Upper lobe of left lung (tissue), 6 donors: ENCODE measurements around the gene NACC2. TPM values are rescaled to one million over a fixed set of nuclear protein-coding genes. Genes with fewer than 3 reads are reported as not detected.

Experiments
- ATAC-seq, 2 donors: fragments of 200-7000 bp; cut with Tn5 transposase; one replicate each; pipeline ENCODE4 v1.9.1; 2022; ENCODE audit warnings: mild to moderate bottlenecking in 2 of 2, moderate library complexity in 2 of 2; ENCODE audit not compliant: low FRiP score in 2 of 2
- DNase-seq, 2 donors: peaks; one replicate each; pipeline ENCODE4 v3.0.0-alpha.2; 2019 to 2020
- H3K27ac ChIP-seq, 4 donors: fragments of 200-600 bp; sonication (generic); one replicate each; pipeline ENCODE4 v1.5.1; 2016 to 2019
- H3K27me3 ChIP-seq, 4 donors: fragments of 200-600 bp; sonication (generic); one replicate each; pipeline ENCODE4 v1.5.1; 2017 to 2019
- H3K36me3 ChIP-seq, 4 donors: fragments of 200-600 bp; sonication (generic); one replicate each; pipeline ENCODE4 v1.5.1; 2016 to 2019
- H3K4me1 ChIP-seq, 4 donors: fragments of 200-600 bp; sonication (generic); one replicate each; pipeline ENCODE4 v1.5.1; 2018 to 2019
- H3K4me3 ChIP-seq, 4 donors: fragments of 200-600 bp; sonication (generic); one replicate each; pipeline ENCODE4 v1.5.1; 2017 to 2019; ENCODE audit warnings: mild to moderate bottlenecking in 2 of 4, moderate library complexity in 1 of 4
- H3K9me3 ChIP-seq, 4 donors: fragments of 200-600 bp; sonication (generic); one replicate each; pipeline ENCODE4 v1.5.1; 2018 to 2019
- EP300 ChIP-seq, 4 donors: sonication (generic); formaldehyde crosslinking; IDR thresholded peaks; one replicate each; pipeline ENCODE4 v1.5.1; 2017; ENCODE audit warnings: antibody characterized with exemption in 4 of 4, control low read depth in 2 of 4
- POLR2A ChIP-seq, 4 donors: fragments of 450-650 bp; IDR thresholded peaks; one replicate each; pipeline ENCODE4 v1.5.1; 2016 to 2017; ENCODE audit warnings: antibody characterized with exemption in 4 of 4, mild to moderate bottlenecking in 2 of 4
- POLR2AphosphoS5 ChIP-seq, 2 donors: sonication (generic); formaldehyde crosslinking; IDR thresholded peaks; one replicate each; pipeline ENCODE4 v1.5.1; 2017; ENCODE audit warnings: antibody characterized with exemption in 2 of 2
- WGBS, 2 donors: methylation state at CpG; one replicate each; pipeline ENCODE4 v1.1.5; 2017 to 2018; 5-methylcytosine and 5-hydroxymethylcytosine counted together
- total RNA-seq, 6 donors: library from RNA; depleted of rRNA in 4 of 6; stranded (reverse); fragments of >200 nt in 4 of 6; gene quantifications; one replicate each; pipeline versions ENCODE4 v1.1.0 to v1.2.1, GENCODE V29; 2016 to 2021
- TF ChIP-seq, protein P1 (sequence below), 6 experiments: fragments of 450-650 bp in 4 of 6; fragments of 200-600 bp in 2 of 6; sonication (generic) in 2 of 6; IDR thresholded peaks; one replicate each; pipeline ENCODE4 v1.5.1; 2016 to 2019; ENCODE audit warnings: antibody characterized with exemption in 6 of 6
- donor health status: DM: no; HTN: no; CAD: no; lungs with moderate emphysema.
- donor health status: DM: no; HTN: yes; CAD: no; lungs with severe emphysema.

Gene NACC2
- total RNA-seq, 6 donors from 2014 or later: 16.8 to 38.4 (median 31.3) TPM

GRCh38 chr9:136054798-136055714, 40.0 kb downstream of the NACC2 start:
- ATAC-seq (no peak), DNase-seq (no peak)
- H3K9me3 ChIP-seq: no peaks in the 10 kb centered on the region
- 91 to 92% methylated on average over 14 to 18 of the region's 18 CpGs for WGBS, 2 donors
- TF ChIP-seq, protein P1, sequence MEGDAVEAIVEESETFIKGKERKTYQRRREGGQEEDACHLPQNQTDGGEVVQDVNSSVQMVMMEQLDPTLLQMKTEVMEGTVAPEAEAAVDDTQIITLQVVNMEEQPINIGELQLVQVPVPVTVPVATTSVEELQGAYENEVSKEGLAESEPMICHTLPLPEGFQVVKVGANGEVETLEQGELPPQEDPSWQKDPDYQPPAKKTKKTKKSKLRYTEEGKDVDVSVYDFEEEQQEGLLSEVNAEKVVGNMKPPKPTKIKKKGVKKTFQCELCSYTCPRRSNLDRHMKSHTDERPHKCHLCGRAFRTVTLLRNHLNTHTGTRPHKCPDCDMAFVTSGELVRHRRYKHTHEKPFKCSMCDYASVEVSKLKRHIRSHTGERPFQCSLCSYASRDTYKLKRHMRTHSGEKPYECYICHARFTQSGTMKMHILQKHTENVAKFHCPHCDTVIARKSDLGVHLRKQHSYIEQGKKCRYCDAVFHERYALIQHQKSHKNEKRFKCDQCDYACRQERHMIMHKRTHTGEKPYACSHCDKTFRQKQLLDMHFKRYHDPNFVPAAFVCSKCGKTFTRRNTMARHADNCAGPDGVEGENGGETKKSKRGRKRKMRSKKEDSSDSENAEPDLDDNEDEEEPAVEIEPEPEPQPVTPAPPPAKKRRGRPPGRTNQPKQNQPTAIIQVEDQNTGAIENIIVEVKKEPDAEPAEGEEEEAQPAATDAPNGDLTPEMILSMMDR (IDR thresholded peaks at IDR 0.05): no peak
- no peak for TF ChIP-seq POLR2A (IDR thresholded peaks at IDR 0.05)
- no peak for TF ChIP-seq POLR2AphosphoS5 (IDR thresholded peaks at IDR 0.05)
- no peaks in the 10 kb centered on the region for H3K27me3 ChIP-seq
- no peak overlapping the region for H3K27ac ChIP-seq
- H3K4me1 ChIP-seq: peaks cover 55 to 81% (median 67%) of the 10 kb centered on the region in 4 donors
- H3K36me3 ChIP-seq: peaks cover 0 to 4% (median 1%) of the 10 kb centered on the region in 4 donors
- no peak overlapping the region for H3K4me3 ChIP-seq

DNA sequence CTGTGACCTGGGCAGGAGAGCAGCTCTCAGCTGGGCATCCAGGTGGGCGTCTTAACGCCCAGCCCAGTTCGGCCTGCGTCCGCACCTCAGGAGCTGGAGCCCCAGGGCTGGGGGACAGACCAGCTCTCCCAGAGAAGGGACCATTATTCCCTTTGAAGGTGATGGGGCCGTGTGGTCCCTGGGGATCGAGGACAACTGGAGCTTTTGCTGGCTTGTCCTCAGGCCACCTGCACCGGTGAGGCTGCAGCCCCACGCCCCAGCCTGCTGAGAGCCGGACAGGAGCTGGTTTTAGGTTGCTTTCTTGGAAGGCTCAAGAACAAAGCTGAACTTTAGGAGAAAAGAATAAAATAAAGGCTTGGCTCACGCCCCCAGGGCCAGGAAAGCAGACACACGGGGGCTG, 40.9 kb downstream of the NACC2 start:
- TF ChIP-seq POLR2A (IDR thresholded peaks at IDR 0.05) (no peak), EP300 (IDR thresholded peaks at IDR 0.05) (no peak), POLR2AphosphoS5 (IDR thresholded peaks at IDR 0.05) (no peak)
- TF ChIP-seq, protein P1 (IDR thresholded peaks at IDR 0.05): no peak
- Histone ChIP-seq H3K9me3 (no peaks in the 10 kb centered on the region), H3K36me3 (peaks cover 4 to 13% (median 9%) of the 10 kb centered on the region in 4 donors), H3K27ac (peak overlapping the region in 1 of 4 donors; percentile 88), H3K4me1 (peaks cover 47 to 80% (median 61%) of the 10 kb centered on the region in 4 donors), H3K27me3 (no peaks in the 10 kb centered on the region), H3K4me3 (no peak overlapping the region)
- ATAC-seq: no peak
- DNase-seq: peak in 1 of 2 donors; percentile 67
- 96% methylated on average over 10 to 12 of the region's 12 CpGs for WGBS, 2 donors

- no peak for DNase-seq
- Histone ChIP-seq H3K9me3 (no peaks in the 10 kb centered on the region), H3K27ac (peak overlapping the region in 3 of 4 donors; percentile 65 to 88 (median 77)), H3K27me3 (no peaks in the 10 kb centered on the region), H3K4me3 (no peak overlapping the region), H3K4me1 (peaks cover 47 to 81% (median 59%) of the 10 kb centered on the region in 4 donors), H3K36me3 (peaks cover 4 to 17% (median 11%) of the 10 kb centered on the region in 4 donors)
- no peak for ATAC-seq
- WGBS, 2 donors: 76 to 78% methylated on average over 5 to 8 of the region's 8 CpGs
- no peak for TF ChIP-seq EP300 (IDR thresholded peaks at IDR 0.05)
These were observed 41.3 kb downstream of the NACC2 start for GRCh38 chr9:136053757-136054142.

DNA sequence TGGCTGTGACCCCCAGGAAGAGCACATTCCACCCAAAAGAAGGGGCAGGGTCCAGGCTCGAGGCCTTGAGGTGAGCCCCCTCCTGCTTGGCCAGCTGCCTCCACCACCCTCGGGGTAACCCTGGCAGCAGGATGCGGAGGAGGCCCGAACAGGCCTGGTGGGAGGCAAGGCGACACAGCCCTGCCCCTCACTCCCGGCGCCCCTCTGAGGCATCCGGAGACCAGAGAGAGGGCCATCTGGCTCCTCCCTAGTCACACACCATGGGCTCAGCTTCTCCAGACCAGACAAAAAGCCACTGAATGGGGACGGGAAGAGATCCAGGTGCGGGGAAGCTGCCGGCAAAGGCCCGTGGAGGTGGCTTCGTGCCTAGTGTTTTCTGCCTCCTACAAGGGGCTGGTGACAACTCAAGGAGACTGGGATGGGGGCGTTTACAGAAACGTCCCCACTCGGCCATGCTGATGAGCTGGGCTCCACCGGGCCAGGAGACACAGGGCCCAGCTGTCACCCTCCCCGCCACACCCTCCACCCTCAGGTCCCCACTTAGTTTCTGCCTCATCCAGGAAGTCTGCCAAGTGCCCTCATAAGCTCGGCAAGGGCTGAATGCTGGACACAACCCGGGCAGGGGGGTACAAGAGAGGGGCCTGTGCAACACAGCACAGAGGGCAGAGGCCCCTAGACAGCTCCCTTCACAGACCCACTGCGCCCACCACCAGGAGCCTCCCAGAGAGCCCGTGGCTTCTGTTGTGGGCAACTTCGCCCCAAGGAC, 41.9 kb downstream of the NACC2 start:
- TF ChIP-seq, protein P1 (IDR thresholded peaks at IDR 0.05): no peak
- TF ChIP-seq EP300 (IDR thresholded peaks at IDR 0.05) (no peak), POLR2AphosphoS5 (IDR thresholded peaks at IDR 0.05) (no peak), POLR2A (IDR thresholded peaks at IDR 0.05) (no peak)
- 49 to 57% methylated on average over 10 to 22 of the region's 23 CpGs for WGBS, 2 donors
- peak overlapping the region in 2 of 4 donors; percentile 57 to 61 for H3K4me3 ChIP-seq
- no peaks in the 10 kb centered on the region for H3K27me3 ChIP-seq
- H3K9me3 ChIP-seq: no peaks in the 10 kb centered on the region
- H3K4me1 ChIP-seq: peaks cover 47 to 86% (median 59%) of the 10 kb centered on the region in 4 donors
- ATAC-seq (no peak), DNase-seq (no peak)
- peak overlapping the region; percentile 57 to 88 (median 71) for H3K27ac ChIP-seq
- peaks cover 4 to 22% (median 17%) of the 10 kb centered on the region in 4 donors for H3K36me3 ChIP-seq

DNA sequence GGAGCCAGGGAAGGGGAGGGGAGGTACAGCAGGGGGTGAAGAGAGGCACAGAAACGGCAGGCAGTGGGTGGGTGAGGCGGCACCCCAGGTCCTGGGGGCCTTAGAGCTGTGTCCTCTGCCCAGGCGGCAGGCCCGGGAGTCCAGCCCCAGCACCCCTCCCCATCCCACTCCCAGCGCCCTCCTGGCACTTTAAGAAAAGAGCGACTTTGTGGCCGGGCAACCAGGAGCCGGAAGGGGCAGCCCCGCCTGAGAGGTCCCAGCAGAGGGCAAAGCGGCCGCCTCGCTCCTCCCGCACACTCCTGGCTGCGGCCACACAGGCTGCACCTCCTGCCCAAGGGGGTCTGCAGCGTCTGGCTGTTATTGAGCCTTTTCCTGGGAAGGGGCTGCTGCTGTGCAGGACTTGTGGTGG, 42.6 kb downstream of the NACC2 start:
- Histone ChIP-seq H3K27me3 (no peaks in the 10 kb centered on the region), H3K27ac (peak overlapping the region; percentile 57 to 88 (median 71)), H3K4me1 (peaks cover 47 to 92% (median 62%) of the 10 kb centered on the region in 4 donors), H3K9me3 (no peaks in the 10 kb centered on the region), H3K4me3 (peak overlapping the region in 3 of 4 donors; percentile 50 to 61 (median 57)), H3K36me3 (peaks cover 4 to 29% (median 23%) of the 10 kb centered on the region in 4 donors)
- TF ChIP-seq, protein P1 (IDR thresholded peaks at IDR 0.05): no peak
- TF ChIP-seq POLR2AphosphoS5 (IDR thresholded peaks at IDR 0.05) (no peak), POLR2A (IDR thresholded peaks at IDR 0.05) (no peak), EP300 (IDR thresholded peaks at IDR 0.05) (no peak)
- DNase-seq (peak; percentile 61 to 82), ATAC-seq (peak; percentile 35 to 47)
- WGBS, 2 donors: 6 to 14% methylated on average over 4 to 7 of the region's 15 CpGs
